NCI-H526 (cell line): ENCODE data around the gene CEP290.
A peak's percentile ranks its signal among the peaks of the same experiment; 100 is the strongest.

Experiments used
- DNase-seq, 2 experiments: peaks; one replicate each; lab custom pipeline; 2025; lab: John Stamatoyannopoulos, UW

CEP290 gene, protein sequence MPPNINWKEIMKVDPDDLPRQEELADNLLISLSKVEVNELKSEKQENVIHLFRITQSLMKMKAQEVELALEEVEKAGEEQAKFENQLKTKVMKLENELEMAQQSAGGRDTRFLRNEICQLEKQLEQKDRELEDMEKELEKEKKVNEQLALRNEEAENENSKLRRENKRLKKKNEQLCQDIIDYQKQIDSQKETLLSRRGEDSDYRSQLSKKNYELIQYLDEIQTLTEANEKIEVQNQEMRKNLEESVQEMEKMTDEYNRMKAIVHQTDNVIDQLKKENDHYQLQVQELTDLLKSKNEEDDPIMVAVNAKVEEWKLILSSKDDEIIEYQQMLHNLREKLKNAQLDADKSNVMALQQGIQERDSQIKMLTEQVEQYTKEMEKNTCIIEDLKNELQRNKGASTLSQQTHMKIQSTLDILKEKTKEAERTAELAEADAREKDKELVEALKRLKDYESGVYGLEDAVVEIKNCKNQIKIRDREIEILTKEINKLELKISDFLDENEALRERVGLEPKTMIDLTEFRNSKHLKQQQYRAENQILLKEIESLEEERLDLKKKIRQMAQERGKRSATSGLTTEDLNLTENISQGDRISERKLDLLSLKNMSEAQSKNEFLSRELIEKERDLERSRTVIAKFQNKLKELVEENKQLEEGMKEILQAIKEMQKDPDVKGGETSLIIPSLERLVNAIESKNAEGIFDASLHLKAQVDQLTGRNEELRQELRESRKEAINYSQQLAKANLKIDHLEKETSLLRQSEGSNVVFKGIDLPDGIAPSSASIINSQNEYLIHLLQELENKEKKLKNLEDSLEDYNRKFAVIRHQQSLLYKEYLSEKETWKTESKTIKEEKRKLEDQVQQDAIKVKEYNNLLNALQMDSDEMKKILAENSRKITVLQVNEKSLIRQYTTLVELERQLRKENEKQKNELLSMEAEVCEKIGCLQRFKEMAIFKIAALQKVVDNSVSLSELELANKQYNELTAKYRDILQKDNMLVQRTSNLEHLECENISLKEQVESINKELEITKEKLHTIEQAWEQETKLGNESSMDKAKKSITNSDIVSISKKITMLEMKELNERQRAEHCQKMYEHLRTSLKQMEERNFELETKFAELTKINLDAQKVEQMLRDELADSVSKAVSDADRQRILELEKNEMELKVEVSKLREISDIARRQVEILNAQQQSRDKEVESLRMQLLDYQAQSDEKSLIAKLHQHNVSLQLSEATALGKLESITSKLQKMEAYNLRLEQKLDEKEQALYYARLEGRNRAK (N-terminal part only)

DNA sequence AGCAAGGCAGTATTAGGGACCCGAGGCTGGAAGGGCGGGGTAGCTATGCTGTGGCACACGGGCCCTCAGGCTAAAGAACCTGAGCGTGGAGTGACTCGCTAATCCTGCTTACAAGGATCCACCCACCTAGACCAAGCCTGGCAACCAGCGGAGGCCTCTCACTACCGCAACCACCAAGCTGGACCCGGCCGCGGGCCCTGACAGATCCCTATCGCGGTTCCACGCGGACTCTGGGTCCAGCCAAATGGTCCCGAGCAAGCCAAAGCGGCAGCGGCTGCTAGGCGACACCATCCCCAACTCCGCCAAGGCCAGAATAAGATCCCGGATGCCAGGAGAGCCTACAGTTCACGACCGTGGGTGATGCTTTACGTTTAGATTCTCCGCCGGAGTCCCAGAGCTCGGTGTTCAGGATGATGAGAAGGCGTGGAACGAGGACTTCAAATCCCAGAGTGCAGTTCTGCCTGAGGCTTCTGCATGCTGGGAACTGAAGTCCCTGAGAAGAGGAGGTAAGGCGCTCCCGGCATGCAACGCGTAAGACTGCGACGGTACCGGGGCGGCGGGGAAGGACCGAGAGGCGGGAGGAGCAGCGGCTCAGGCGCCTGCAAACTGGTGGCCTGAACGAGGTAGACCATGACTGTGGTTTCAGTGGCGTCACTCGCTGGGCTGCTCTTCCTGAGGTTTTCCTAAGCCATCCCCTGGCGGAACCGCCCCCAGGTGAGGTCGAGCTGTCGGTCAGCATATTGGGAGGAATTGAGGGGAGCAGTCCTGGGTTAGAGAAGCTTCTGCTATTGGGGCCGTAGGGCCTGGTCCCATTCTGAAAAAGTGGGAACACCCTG is at the start of gene CEP290, which contains the start of gene TMTC3:
CEP290 (minus strand) TSS at position 315 of the 836 bp plus-strand sequence. CDS start 781 bp downstream, outside the sequence.
TMTC3 (plus strand) TSS at position 534 of the 836 bp plus-strand sequence. CDS start 6,009 bp downstream, outside the sequence.
- peak; percentile 99 to 100 for DNase-seq

DNA sequence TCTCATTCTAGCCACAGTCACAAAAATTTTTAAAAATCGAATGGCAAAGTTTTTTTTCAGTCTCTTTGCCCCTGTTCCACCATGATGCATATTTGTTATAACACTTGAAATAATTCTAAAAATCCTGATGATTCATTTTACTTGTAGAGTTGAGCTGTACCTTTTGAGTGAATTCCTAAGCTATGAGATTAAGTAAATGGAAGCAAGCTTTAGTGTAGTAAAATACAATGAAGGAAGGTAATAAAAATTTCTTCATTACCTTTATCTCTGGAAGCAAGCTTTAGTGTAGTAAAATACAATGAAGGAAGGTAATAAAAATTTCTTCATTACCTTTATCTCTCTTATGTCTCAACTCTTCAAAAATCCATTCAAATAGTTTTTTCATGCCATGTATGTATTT is 46.3 kb upstream of the CEP290 start:
- DNase-seq, result no peak

DNA sequence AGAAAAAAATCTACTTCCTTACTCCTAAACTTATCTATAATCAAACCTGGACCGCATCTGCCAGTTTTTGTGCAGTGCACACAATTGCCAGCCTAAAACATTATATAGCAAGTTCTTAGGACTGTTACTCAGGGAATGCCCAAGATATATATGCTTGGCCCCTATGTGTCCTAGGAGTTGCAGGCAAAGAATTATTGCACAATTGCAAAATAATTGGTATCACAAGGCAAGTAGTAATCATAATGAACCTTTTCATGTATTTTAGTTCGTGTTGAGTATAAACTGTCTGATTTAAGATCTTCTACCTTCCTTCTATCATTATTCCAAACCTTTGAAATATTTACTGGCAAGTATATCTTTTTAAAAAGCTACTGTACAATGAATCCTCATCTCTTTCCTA is 45.7 kb upstream of the CEP290 start:
- DNase-seq, result no peak

DNA sequence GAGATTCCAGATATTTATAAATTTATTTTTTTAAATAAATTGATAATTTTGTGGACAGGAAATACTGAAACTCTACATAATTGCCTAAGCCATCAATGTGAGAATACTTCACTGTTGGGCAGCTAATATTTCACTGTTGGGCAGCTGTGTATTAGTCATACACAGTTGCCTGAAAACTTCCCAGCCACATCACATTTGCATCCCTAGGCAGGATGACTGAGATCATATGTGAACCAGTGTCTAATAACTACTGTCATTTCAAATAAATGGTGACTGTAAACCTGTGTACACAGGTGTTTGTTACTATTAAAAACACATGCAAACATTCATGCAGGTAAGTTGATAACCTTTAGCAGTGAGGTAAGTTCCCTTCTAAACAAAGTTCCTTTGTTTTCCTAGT is 44.1 kb upstream of the CEP290 start:
- DNase-seq, result peak; percentile 96 to 99

DNA sequence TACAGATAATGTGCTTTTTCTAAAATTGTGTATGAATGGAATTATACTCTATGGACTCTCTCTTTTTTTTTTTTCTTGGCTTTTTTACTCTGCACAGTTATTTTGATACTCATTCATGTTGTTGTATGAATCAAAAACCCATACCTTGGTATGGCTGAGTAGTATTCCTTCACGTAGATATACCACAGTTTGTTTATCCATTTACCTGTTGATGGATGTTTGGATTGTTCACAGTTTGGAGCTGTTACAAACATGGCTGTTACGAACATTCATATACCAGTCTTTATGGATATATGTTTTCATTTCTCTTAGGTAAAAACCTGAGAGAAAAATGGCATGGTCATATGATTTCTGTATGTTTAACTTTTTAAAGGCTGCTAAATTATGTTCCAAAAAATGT is 43.4 kb upstream of the CEP290 start:
- DNase-seq, result no peak

DNA sequence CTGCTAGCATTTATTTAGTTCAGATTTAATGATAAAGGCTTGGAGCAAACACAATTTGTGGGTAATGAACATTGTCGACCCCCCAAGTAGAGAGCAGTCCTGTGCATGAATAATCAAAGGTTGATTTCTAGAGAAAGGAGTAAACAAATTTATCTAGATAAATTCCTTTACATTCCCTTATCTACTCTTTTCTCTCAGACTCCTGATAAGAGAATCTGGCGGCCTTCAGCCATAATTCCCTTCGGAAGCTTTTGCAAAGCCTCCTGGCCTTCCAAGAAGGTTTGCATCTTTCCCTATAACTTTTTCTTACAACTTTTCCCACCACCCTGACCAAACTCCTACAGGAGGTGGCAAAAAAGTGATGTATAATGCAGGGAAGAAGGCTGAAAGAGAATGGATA is 42.3 kb upstream of the CEP290 start:
- DNase-seq, result no peak

DNA sequence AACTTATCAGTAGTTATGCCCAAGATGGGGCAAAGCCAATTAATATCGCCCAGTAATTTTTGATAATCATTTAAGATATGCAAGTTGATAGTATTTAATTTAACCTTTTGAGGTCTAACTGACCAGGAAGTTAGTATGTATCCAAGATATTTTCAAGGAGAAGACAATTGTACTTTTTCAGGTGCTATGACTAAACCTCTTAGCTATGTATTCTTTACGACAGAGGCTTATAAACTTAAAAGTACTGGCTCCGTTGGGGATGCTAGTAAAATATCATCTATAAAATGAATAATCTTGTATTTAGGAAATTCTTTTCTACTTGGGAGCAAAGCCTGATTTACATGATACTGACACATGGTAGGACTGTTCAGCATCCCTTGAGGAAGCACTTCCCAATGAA is 40.5 kb upstream of the CEP290 start:
- no peak for DNase-seq

DNA sequence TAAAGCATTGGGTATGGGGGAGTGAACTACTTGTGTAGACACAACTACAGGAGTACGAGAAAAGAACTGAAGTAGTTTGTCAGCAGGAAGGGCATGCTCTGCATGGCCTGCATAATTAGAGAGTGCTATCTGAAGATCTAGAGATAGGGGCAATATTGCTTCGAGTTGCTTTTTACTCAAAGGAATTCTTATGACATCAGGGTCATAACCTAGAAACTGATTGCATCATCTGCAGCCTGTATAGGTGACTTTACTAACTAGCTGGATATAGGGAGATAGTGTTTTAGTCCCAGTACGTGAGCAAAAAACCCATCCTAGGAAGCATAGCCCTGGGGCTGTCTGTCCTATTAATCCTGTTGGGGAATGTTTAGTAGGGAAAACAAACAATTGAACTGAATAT is 40.0 kb upstream of the CEP290 start:
- DNase-seq, result no peak

DNA sequence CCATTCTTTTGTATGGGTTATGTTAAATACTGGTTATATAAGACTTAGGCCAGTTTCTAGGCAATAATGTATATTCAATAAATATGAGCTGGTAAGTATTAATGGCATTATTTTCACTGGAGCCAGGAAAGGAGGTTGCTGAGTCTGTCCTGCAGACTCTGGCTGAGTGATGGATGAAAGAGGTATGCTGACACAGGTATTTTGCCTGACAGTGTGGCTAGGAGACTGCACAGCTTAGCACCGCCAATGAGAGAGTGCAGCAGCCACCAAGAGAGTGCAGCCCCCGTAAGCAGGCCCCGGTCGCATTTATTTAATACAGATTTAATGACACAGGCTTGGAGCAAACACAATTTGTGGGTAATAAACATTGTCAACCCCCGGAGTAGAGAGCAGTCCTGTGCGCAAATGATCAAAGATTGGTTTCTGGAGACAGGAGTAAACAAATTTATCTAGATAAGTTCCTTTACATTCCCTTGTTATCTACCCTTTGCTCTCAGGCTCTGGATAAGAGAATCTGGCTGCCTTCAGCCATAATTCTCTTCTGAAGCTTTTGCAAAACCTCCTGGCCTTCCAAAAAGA is 37.6 kb upstream of the CEP290 start:
- no peak for DNase-seq

DNA sequence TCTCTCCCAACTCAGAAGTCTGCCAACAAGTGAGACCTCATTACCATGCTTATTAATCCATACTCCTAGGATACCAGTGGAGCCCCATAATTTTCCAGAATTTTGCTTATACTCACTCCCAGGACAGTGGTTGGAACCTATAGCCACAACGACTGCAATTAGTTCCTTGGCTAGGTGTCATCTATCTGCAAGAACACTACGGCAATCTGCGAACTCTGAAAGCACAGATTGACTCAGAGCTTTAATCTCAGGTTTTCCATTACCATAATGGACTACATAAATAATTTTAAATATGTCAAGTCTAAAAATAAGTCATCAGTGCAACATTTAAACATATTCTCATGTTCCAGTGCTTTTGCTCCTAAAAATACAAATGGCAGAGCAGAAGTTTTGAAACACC is 33.7 kb upstream of the CEP290 start:
- no peak for DNase-seq

DNA sequence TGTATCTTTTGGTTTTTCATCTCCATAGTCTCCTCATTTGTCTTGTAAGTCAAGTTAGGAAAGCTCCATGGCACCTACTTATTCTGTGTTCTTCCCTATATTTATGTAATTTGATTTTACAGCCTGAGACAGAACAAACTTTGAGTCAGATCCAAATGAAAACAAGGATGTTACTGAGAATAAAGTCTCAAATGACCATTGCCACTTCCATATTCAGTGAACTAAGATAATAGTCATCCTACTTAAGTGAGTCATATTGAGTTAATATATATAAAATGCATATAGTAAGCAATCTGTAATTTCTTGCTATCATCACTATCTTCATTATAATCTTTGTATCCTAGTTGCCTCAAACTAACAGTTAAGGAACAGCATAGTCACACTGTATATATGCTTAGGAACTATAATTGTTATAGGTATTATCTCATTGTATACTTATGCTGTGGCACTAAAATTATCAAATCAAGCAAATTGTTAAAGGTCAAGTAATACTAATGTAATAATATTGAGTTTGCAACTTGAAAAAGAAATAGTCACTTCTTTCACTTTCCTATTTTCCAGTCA is 31.0 kb upstream of the CEP290 start:
- DNase-seq, result no peak

DNA sequence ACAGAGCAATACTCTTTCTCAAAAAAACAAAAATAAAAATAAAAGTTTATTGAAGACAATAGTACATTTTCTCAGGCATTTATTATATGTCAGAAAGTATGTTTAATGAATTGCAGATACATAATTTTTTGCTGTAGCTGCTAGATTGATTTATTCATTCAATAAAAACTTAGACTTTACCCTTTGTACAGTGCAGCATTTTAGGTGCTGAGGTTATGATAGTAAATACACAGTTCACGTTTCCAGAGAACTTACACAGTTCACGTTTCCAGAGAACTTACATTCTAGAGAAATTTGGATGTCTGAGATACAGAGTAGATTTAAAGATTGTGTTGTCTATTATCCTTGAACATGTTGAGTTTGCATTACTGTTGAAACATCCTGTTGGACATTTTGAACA is 25.5 kb upstream of the CEP290 start:
- no peak for DNase-seq

DNA sequence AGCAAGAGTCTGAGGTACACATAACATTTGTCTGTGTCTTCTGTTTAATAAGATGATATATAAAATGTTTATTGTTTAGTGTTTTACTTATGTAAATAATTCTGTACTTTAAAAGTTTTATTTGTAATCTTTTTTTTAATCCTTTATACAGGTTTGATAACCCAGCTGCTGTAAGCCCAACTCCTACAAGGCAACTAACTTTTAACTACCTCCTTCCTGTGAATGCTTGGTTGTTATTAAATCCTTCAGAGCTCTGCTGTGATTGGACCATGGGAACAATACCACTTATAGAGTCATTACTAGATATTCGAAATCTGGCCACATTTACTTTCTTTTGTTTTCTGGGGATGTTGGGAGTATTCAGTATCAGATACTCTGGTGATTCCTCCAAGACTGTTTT is 24.3 kb upstream of the CEP290 start:
- DNase-seq, result no peak

DNA sequence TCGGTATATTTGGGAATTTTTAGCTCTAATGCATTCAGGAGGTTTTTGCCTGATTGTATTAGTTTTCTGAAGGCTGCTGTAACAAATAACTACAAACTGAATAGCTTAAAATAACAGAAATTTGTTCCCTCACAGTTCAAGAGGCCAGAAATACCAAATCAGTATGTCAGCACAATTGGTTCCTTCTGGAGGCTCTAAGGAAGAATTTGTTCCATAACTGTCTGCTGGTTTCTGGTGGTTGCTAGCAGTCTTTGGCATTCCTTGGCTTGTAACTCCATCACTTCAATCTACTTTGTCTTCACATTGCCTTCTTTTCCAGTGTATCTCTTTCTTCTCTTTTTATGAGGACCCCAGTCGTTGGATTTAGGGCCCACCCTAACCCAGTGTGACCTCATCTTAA is 21.5 kb upstream of the CEP290 start:
- DNase-seq, result no peak

DNA sequence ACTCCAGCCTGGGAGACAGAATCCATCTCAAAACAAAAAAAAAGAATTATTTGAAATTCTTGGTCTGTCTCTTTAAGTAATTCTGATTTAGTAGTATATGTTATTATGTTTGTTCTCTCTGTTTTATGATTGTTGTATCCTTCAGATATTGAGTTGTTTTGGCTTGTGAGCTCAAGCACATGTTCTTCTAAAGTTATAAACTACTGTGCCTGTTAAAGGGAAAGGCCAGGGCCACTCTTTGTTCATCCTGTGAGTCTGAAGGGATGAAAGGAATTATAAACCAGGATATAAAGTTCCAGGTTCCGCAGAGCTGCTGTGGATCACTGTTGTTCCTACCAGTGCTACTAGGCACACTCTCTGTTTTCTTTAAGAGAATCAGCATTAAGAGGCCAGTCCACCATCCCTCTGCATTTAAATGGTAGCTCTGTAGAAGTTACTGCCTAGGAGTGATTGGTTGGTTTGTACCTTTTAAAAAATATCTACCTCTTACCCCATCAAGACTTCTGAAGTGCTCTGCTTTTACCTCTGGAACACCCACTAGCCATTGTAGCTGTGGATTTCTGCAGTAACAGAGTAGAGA is 14.3 kb upstream of the CEP290 start:
- no peak for DNase-seq

DNA sequence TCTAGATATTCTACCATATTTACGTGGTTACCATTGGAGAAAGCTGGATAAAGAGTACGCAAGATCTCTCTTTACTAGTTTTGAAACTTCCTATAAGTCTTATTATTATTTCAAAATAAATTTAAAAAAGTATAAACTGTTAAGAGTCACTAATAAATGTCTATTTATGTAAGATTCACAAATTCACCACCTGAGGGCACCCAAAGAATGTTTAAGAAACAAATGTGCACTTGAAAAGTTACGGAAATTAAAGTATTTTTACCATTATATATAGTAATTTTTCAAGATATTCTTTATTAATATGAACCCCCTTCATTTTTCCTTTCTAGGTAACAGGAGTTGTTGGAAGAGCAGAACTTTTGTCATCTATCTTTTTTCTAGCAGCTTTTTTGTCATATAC is 12.1 kb upstream of the CEP290 start:
- peak in 1 of 2 experiments; percentile 43 for DNase-seq

DNA sequence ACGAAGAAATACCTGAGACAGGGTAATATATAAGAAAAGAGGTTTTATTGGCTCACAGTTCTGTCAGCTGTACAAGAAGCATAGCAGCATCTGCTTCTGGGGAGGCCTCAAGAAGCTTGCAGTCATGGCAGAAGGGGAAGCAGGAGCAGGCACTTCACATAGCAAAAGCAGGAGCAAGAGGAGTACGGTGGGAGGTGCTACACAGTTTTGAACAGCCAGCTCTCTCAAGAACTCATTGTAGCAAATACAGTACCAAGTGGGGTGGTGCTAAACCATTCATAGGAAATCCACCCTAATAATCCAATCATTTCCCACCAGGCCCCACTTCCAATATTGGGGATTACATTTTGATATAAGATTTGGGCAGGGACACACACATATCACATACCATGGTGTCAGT is 8.2 kb upstream of the CEP290 start:
- DNase-seq, result no peak

DNA sequence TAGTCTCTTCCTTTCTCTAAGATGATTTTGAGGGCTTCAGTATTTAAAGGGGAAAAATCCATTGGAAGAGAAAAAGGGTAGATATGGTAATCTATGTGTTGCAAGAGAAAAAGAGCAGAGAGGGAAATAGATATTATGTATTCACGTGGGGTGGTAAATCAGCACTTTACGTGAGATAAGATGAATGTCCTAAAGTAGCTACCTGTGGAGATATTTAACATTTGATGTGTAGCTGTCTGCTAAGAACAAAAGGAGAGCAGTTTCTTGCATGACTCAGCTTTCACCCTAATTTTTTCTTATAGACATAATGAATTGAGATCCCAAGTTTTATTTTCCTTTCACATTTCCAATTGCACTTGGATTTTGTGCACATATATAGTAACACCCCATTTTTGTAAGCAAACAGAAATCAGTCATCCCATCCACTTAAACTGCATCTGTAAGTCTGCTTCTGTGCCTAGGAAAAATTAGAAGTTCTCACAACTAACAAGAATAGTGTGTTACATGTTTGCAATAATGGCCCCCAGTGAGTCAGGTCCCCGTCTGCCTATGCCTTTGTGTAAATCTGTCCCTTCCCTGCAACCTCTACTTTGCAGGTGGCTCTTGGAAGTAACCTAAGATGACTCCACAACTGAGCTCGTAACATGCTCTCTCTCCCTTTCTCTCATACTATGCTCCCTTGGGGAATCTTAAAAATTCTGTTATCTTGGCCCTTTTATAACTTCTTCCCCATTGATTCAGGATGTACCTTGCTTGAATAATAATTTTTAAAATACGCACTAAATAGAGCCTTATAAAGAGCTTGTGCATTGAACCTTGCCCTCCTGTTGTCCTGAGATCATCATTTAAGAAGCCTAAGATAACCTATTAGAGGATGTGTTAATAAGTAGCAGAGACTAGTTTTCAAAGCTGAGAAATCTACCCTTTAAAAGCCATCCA is 3.9 kb upstream of the CEP290 start:
- no peak for DNase-seq
